Measurements from ENCODE around the gene FAM120B.

The FAM120B gene

GRCh38 chr6:170440437-170440836, 133.9 kb downstream of the FAM120B start:
- in situ Hi-C loops (cut with MboI; ENCODE audit: low sequenced_read_pairs, unreplicated experiment), result no loop called here
- DNase-seq (ENCODE audit: low spot score), result no peak
- no peak for TF ChIP-seq CTCF (IDR thresholded peaks at IDR 0.05; ENCODE audit: borderline replicate concordance, control extremely low read depth, extremely low read depth, insufficient read depth, missing control alignments)

GRCh38 chr6:170441316-170441715, 134.8 kb downstream of the FAM120B start:
- no peak for DNase-seq (ENCODE audit: low spot score)
- in situ Hi-C loops (cut with MboI; ENCODE audit: low sequenced_read_pairs, unreplicated experiment), result no loop called here
- no peak for TF ChIP-seq CTCF (IDR thresholded peaks at IDR 0.05; ENCODE audit: borderline replicate concordance, control extremely low read depth, extremely low read depth, insufficient read depth, missing control alignments)

- no peak for TF ChIP-seq CTCF (IDR thresholded peaks at IDR 0.05; ENCODE audit: borderline replicate concordance, control extremely low read depth, extremely low read depth, insufficient read depth, missing control alignments)
- in situ Hi-C loops (cut with MboI; ENCODE audit: low sequenced_read_pairs, unreplicated experiment), result no loop called here
- no peak for DNase-seq (ENCODE audit: low spot score)
These were observed 136.0 kb downstream of the FAM120B start for GRCh38 chr6:170442596-170442995.

- no peak for DNase-seq (ENCODE audit: low spot score)
- in situ Hi-C loops (cut with MboI; ENCODE audit: low sequenced_read_pairs, unreplicated experiment), result no loop called here
- TF ChIP-seq CTCF (IDR thresholded peaks at IDR 0.05; ENCODE audit: borderline replicate concordance, control extremely low read depth, extremely low read depth, insufficient read depth, missing control alignments), result no peak
These were observed 136.6 kb downstream of the FAM120B start for GRCh38 chr6:170443151-170443662.

GRCh38 chr6:170444056-170444591, 137.6 kb downstream of the FAM120B start:
- in situ Hi-C loops (cut with MboI; ENCODE audit: low sequenced_read_pairs, unreplicated experiment), result no loop called here
- TF ChIP-seq CTCF (IDR thresholded peaks at IDR 0.05; ENCODE audit: borderline replicate concordance, control extremely low read depth, extremely low read depth, insufficient read depth, missing control alignments), result no peak
- no peak for DNase-seq (ENCODE audit: low spot score)

- TF ChIP-seq CTCF (IDR thresholded peaks at IDR 0.05; ENCODE audit: borderline replicate concordance, control extremely low read depth, extremely low read depth, insufficient read depth, missing control alignments), result no peak
- in situ Hi-C loops (cut with MboI; ENCODE audit: low sequenced_read_pairs, unreplicated experiment), result no loop called here
These were observed 138.3 kb downstream of the FAM120B start for GRCh38 chr6:170444811-170445211.

More at GRCh38 chr6:170444811-170445211, 138.3 kb downstream of the FAM120B start:
- no peak for DNase-seq (ENCODE audit: low spot score)
